ENCODE data around the gene AZU1. TPM values are rescaled to one million over a fixed set of nuclear protein-coding genes. Genes with fewer than 3 reads are reported as not detected.
A peak's percentile ranks its signal among the peaks of the same experiment; 100 is the strongest.
"Not testable (repeated sequence)": the region's sequence is repeated elsewhere in the genome, so short reads cannot be mapped to it uniquely, and the experiment has no call there.

AZU1 gene
- total RNA-seq, 2 experiments from 2014 or later: not detected

DNA sequence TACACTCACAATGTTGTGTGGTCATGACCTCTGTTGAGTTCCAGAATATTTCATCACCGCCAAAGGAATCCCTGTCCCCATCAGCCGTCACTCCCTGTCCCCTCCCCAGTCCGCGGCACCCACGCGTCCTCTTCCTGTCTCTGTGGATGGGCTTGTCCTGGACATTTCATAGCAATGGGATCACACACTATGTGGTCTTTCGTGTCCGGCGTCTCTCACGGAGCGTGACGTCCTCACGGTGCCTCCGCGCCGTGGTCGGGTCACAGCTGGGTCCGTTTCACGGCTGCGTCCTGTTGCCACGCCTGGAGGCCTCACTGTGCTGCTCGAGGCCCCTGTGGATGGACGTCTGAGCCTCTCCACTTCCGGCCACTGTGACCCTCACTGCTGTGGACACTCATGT is 6.6 kb downstream of the AZU1 start:
- Mint-ChIP-seq H3K36me3 (ENCODE audit: low read depth) (no peaks in the 10 kb centered on the region), H3K4me1 (ENCODE audit: low read depth) (peaks cover 2% of the 10 kb centered on the region), H3K9me3 (no peaks in the 10 kb centered on the region), H3K27ac (no peak overlapping the region), H3K4me3 (no peak overlapping the region), H3K27me3 (peaks cover 8% of the 10 kb centered on the region)
- CTCF ChIA-PET: no interaction called here
- intact Hi-C loops (cut with micrococcal nuclease): no loop called here
- POLR2A ChIA-PET: no interaction called here
- TF ChIP-seq CTCF (IDR thresholded peaks at IDR 0.05): no peak
- ATAC-seq (no peak), DNase-seq (no peak)

DNA sequence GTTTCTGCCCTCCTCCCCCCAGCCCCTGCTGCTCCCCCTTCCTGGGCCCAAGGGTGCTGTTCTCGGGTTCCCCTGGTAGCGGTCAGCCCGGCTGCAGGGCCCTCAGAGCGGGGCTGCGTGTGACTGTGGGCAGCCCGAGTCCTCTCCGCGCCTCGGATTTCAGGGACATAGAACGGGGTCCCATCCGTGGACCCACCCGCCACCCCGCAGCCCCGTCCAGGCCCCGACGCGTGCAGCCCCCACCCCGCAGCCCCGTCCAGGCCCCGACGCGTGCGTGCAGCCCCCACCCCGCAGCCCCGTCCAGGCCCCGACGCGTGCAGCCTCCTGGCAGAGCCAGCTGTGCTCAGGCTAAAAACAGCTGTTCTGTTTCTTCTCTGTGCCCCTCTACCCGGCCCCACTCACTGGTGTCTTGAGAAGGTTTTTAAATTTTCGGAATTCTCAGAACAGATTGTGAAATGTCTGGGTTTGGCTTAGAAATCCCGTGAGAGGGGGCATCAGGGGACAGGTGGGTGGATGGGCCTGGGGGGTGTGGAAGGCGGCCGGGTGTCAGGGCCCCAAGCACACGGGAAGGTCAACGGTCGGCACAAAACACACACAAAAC is 7.7 kb downstream of the AZU1 start:
- Mint-ChIP-seq H3K9me3 (no peaks in the 10 kb centered on the region), H3K27me3 (peaks cover 8% of the 10 kb centered on the region), H3K36me3 (ENCODE audit: low read depth) (no peaks in the 10 kb centered on the region), H3K4me1 (ENCODE audit: low read depth) (peaks cover 2% of the 10 kb centered on the region), H3K27ac (no peak overlapping the region), H3K4me3 (no peak overlapping the region)
- TF ChIP-seq CTCF (IDR thresholded peaks at IDR 0.05): no peak
- POLR2A ChIA-PET: no interaction called here
- DNase-seq (no peak), ATAC-seq (no peak)
- intact Hi-C loops (cut with micrococcal nuclease): no loop called here
- CTCF ChIA-PET: no interaction called here

GRCh38 chr19:840519-841206 is 13.0 kb downstream of the AZU1 start, which contains the start of gene PRTN3:
TSS of gene PRTN3 (plus strand) at chr19:840999. CDS start at chr19:841009, 10 bp downstream.
- intact Hi-C loops (cut with micrococcal nuclease): no loop called here

GRCh38 chr19:842802-843179 is 15.2 kb downstream of the AZU1 start:
- DNase-seq; intact Hi-C loops (cut with micrococcal nuclease); H3K27ac Mint-ChIP-seq; H3K4me3 Mint-ChIP-seq; H3K4me1 Mint-ChIP-seq (ENCODE audit: low read depth); CTCF ChIA-PET; H3K36me3 Mint-ChIP-seq (ENCODE audit: low read depth); ATAC-seq; H3K9me3 Mint-ChIP-seq: not testable (repeated sequence)
- peaks cover 29% of the 10 kb centered on the region for H3K27me3 Mint-ChIP-seq
- POLR2A ChIA-PET: interaction anchor here (0.6 kb wide), 1 partner anchor 40 kb away, joined by 3 read pairs; no protein-coding TSS in a partner anchor

More at GRCh38 chr19:840519-841206, 13.0 kb downstream of the AZU1 start, which contains the start of gene PRTN3:
- Mint-ChIP-seq H3K27me3 (peaks cover 26% of the 10 kb centered on the region), H3K27ac (no peak within 1 kb of the TSS), H3K4me1 (ENCODE audit: low read depth) (peaks cover 5% of the 10 kb centered on the region), H3K4me3 (no peak within 1 kb of the TSS), H3K9me3 (no peaks in the 10 kb centered on the region), H3K36me3 (ENCODE audit: low read depth) (no peaks in the 10 kb centered on the region)
- no peak for DNase-seq
- ChIA-PET CTCF (no interaction called here), POLR2A (no interaction called here)
- TF ChIP-seq CTCF (IDR thresholded peaks at IDR 0.05): no peak
- ATAC-seq: no peak

GRCh38 chr19:843180-843835 is 15.7 kb downstream of the AZU1 start:
- H3K9me3 Mint-ChIP-seq: no peaks in the 10 kb centered on the region
- TF ChIP-seq CTCF (IDR thresholded peaks at IDR 0.05): no peak
- H3K27ac Mint-ChIP-seq: no peak overlapping the region
- H3K27me3 Mint-ChIP-seq: peaks cover 33% of the 10 kb centered on the region
- intact Hi-C loops (cut with micrococcal nuclease): no loop called here
- ATAC-seq (peak; percentile 34), DNase-seq (no peak)
- H3K36me3 Mint-ChIP-seq (ENCODE audit: low read depth): no peaks in the 10 kb centered on the region
- CTCF ChIA-PET: no interaction called here
- no peak overlapping the region for H3K4me3 Mint-ChIP-seq
- POLR2A ChIA-PET: interaction anchor here (0.6 kb wide), 1 partner anchor 41 kb away, joined by 3 read pairs; no protein-coding TSS in a partner anchor
- H3K4me1 Mint-ChIP-seq (ENCODE audit: low read depth): peaks cover 3% of the 10 kb centered on the region

Measured in activated CD8-positive, alpha-beta T cell treated with anti-CD3 and anti-CD28 coated beads for 36 hours (primary cell).